Pancreas (tissue), 10 donors: ENCODE results near the gene TSPAN17. TPM values are rescaled to one million over a fixed set of nuclear protein-coding genes. Genes with fewer than 3 reads are reported as not detected.

ENCODE experiments used
- ATAC-seq, 4 donors: fragments of 200-7000 bp; cut with Tn5 transposase; one replicate each; pipeline versions ENCODE4 v1.8.0 to v1.9.1; 2020; ENCODE audit warnings: mild to moderate bottlenecking in 4 of 4, moderate library complexity in 4 of 4
- DNase-seq, 6 donors: peaks; one replicate each; pipeline ENCODE4 v3.0.0-alpha.2; 2020
- FAIRE-seq: peaks from 2 replicates; lab custom pipeline; 2012; peaks lifted over from hg19 to GRCh38; lab: Jason Lieb, UNC
- H3K27ac ChIP-seq, 4 donors: fragments of 200-600 bp; sonication (generic); 1 replicate in 3 of 4; 2 replicates in 1 of 4; pipeline versions ENCODE4 v1.5.0 to v1.8.0; 2020
- H3K27me3 ChIP-seq, 4 donors: fragments of 200-600 bp; one replicate each; pipeline ENCODE4 v1.8.0; 2021
- H3K36me3 ChIP-seq, 3 donors: fragments of 200-600 bp; sonication (generic) in 1 of 3; one replicate each; pipeline versions ENCODE4 v1.5.0 to v1.8.0; 2020 to 2021
- H3K4me1 ChIP-seq, 3 donors: fragments of 200-600 bp; one replicate each; pipeline ENCODE4 v1.8.0; 2021
- H3K4me3 ChIP-seq, 4 donors: fragments of 200-600 bp; sonication (generic) in 2 of 4; one replicate each; pipeline versions ENCODE4 v1.5.0 to v1.8.0; 2020 to 2021
- H3K9me3 ChIP-seq, 4 donors: fragments of 200-600 bp; one replicate each; pipeline ENCODE4 v1.8.0; 2021
- WGBS, 2 donors: extraction: QIAGEN DNeasy Blood & Tissue Kit; methylation state at CpG; one replicate each; pipeline ENCODE4 v1.1.7; 2013; 5-methylcytosine and 5-hydroxymethylcytosine counted together
- intact Hi-C, 3 donors: fragments of 100-400 bp; cut with DNase I; formaldehyde crosslinking; loops; one replicate each; pipeline versions ENCODE4 v1.11.1 to v1.14.2; 2022
- polyA plus RNA-seq, 2 donors: library from polyadenylated mRNA; stranded (reverse); fragments of 200-250 nt; gene quantifications; one replicate each; pipeline ENCODE4 v1.2.3, GENCODE V29; 2013
- total RNA-seq, 6 donors: library from RNA; stranded (reverse); fragmentation: NEBNext Ultra II Directional in 4 of 6; extraction: Animal tissue kit (Norgen Biotek cat#: 25700) in 4 of 6; gene quantifications; one replicate each; pipeline versions ENCODE4 v1.2.1 to v1.2.4, GENCODE V29; 2021 to 2023
- TF ChIP-seq, protein P1 (sequence below), 4 donors: fragments of 200-600 bp; sonication (generic) in 3 of 4; IDR thresholded peaks; one replicate each; pipeline versions ENCODE4 v1.5.0 to v1.8.0; 2021; ENCODE audit warnings: antibody characterized with exemption in 4 of 4
- donor health status: healthy with polysubstance abuse.
- donor health status: DM: no; HTN: no; CAD: no; lungs with moderate emphysema.
- donor health status: DM: no; HTN: no; CAD: no.
- donor health status: control.
- donor health status: control.
- donor health status: Bipolar disorder and iron deficiency.
- donor health status: DM: yes; HTN: yes; CAD: no.
- donor health status: DM: no; HTN: no; CAD: no.
- donor health status: DM: no; HTN: no; CAD: no.
- donor health status: DM: yes; HTN: yes; CAD: no.

Gene TSPAN17
- total and polyA plus RNA-seq, 8 donors: 12.4 to 30.1 (median 18.7) TPM

GRCh38 chr5:176629317-176629852 lies 17.9 kb upstream of the TSPAN17 start:
- Histone ChIP-seq H3K27ac (no peak overlapping the region), H3K9me3 (no peaks in the 10 kb centered on the region), H3K27me3 (peaks cover 0 to 14% (median 0%) of the 10 kb centered on the region in 4 donors), H3K4me3 (peak overlapping the region in 1 of 4 donors; percentile 38), H3K36me3 (no peaks in the 10 kb centered on the region), H3K4me1 (peaks cover 0 to 7% (median 0%) of the 10 kb centered on the region in 3 donors)
- TF ChIP-seq, protein P1, sequence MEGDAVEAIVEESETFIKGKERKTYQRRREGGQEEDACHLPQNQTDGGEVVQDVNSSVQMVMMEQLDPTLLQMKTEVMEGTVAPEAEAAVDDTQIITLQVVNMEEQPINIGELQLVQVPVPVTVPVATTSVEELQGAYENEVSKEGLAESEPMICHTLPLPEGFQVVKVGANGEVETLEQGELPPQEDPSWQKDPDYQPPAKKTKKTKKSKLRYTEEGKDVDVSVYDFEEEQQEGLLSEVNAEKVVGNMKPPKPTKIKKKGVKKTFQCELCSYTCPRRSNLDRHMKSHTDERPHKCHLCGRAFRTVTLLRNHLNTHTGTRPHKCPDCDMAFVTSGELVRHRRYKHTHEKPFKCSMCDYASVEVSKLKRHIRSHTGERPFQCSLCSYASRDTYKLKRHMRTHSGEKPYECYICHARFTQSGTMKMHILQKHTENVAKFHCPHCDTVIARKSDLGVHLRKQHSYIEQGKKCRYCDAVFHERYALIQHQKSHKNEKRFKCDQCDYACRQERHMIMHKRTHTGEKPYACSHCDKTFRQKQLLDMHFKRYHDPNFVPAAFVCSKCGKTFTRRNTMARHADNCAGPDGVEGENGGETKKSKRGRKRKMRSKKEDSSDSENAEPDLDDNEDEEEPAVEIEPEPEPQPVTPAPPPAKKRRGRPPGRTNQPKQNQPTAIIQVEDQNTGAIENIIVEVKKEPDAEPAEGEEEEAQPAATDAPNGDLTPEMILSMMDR (IDR thresholded peaks at IDR 0.05): no peak
- FAIRE-seq (no peak), DNase-seq (no peak), ATAC-seq (no peak)
- 7 to 9% methylated on average over 34 of the region's 34 CpGs for WGBS, 2 donors
- intact Hi-C loops: no loop called here

DNA sequence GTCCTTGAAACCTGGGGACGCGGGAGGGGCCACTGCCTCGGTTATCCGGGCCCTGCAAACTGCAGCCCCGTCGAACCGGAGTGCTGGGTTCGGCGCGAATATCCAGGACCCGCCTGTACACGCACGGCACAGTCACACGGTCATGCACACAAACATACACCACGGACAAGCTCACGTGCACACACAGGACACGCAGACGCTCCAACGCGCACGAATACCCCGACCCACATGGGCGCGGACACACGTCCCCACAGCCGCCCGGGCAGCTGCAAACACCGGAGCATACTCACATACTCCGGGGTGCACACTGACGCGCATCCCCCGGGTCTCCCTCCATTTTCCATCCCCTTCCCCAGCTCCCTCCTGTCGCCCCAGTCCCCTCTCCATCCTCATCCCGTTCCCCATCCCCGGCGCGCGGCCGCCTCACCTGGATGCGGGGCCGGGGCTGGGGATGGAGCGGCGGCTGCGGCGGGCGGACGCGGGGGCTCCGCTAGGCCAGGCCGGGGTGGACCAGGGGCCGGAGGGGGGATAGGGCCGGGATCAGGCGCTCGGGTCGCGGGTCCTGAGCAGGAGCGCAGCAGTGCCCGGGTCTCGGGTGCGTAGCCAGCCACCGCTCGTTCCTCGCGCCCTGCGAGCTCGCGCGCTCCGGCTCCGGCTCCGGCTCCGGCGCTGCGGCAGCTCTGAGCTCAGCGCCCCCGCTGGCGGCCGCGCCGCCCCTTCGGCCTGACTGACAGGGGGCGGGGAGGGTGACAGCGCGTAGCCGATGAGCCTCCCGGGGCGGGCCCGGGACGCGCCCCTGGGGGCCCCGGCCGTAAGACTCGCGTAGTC lies 17.2 kb upstream of the TSPAN17 start, which contains the start of the genes EIF4E1B and SNCB:
EIF4E1B (plus strand) TSS at position 823 of the 828 bp plus-strand sequence. CDS start 12,113 bp downstream, outside the sequence.
SNCB (minus strand) TSS at position 682 of the 828 bp plus-strand sequence. CDS start 880 bp downstream, outside the sequence.
- Histone ChIP-seq H3K4me1 (peaks cover 0 to 7% (median 0%) of the 10 kb centered on the region in 3 donors), H3K36me3 (no peaks in the 10 kb centered on the region), H3K27me3 (peaks cover 0 to 14% (median 0%) of the 10 kb centered on the region in 4 donors), H3K4me3 (peak within 1 kb of the TSS in 3 of 4 donors; percentile 12 to 38 (median 20)), H3K27ac (no peak within 1 kb of the TSS), H3K9me3 (no peaks in the 10 kb centered on the region)
- intact Hi-C loops: no loop called here
- ATAC-seq: peak; percentile 64 to 92 (median 85)
- DNase-seq: peak in 1 of 6 donors; percentile 80
- FAIRE-seq: no peak
- TF ChIP-seq, protein P1 (IDR thresholded peaks at IDR 0.05): no peak
- WGBS, 2 donors: 1% methylated on average over 75 to 94 of the region's 94 CpGs

GRCh38 chr5:176630681-176631222 lies 16.5 kb upstream of the TSPAN17 start:
- ATAC-seq: peak in 2 of 4 donors; percentile 5 to 19
- intact Hi-C loops: no loop called here
- Histone ChIP-seq H3K4me1 (peaks cover 0 to 7% (median 0%) of the 10 kb centered on the region in 3 donors), H3K9me3 (no peaks in the 10 kb centered on the region), H3K27ac (no peak overlapping the region), H3K36me3 (no peaks in the 10 kb centered on the region), H3K27me3 (peaks cover 0 to 14% (median 0%) of the 10 kb centered on the region in 4 donors), H3K4me3 (peak overlapping the region in 3 of 4 donors; percentile 12 to 38 (median 20))
- TF ChIP-seq, protein P1 (IDR thresholded peaks at IDR 0.05): no peak
- no peak for DNase-seq
- FAIRE-seq: no peak
- WGBS, 2 donors: 9 to 10% methylated on average over 20 of the region's 20 CpGs

DNA sequence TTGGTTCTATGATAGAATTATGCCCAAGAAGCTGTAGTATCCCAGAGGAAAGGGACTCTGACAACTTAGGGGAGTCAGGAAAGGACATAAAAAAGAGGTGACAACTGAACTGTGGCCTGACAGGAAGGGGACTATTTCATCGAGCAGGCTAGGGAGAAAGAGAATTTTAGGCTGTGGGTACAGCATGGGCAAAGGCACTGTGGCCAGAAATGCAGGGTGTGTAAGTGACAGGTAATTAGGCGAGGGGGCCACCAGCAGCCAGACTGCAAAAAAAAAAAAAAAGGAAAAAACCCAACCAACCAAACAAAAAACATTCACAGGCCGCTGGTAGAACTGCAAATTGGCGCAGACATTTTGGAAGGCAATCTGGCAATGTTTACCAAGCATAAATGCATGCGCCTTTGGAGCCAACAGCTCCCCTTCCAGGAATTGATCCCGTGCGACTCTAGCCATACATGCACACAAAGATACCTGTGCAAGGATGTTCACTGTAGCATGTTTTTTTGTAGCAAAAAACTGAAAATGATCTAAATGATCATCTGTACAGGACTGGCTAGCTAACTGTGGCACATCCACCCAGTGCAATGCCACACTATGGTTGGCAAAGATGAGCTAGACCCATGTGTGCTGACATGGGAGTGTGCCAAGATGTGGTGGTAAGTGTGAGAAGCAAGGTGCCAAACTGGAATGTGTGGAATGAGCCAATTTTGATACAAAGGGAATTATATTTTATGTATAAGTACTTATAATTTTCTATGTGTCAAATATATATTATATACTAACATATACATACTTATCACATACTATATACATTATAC lies 15.7 kb upstream of the TSPAN17 start:
- no peak overlapping the region for H3K4me3 ChIP-seq
- intact Hi-C loops: no loop called here
- FAIRE-seq (no peak), ATAC-seq (no peak), DNase-seq (no peak)
- peaks cover 0 to 7% (median 0%) of the 10 kb centered on the region in 3 donors for H3K4me1 ChIP-seq
- no peak overlapping the region for H3K27ac ChIP-seq
- TF ChIP-seq, protein P1 (IDR thresholded peaks at IDR 0.05): no peak
- 56 to 70% methylated on average over 7 of the region's 7 CpGs for WGBS, 2 donors
- H3K36me3 ChIP-seq: no peaks in the 10 kb centered on the region
- no peaks in the 10 kb centered on the region for H3K9me3 ChIP-seq
- H3K27me3 ChIP-seq: peaks cover 0 to 14% (median 0%) of the 10 kb centered on the region in 4 donors
